GM12891 (cell line): ENCODE data around the gene ESRRB.

Source experiments
- DNase-seq: peaks from one replicate; pipeline ENCODE4 v3.0.0; 2011; ENCODE audit warnings: low spot score; ENCODE audit not compliant: insufficient read length
- FAIRE-seq: peaks from 2 replicates; lab custom pipeline; 2011; peaks lifted over from hg19 to GRCh38; lab: Jason Lieb, UNC
- PAX5 ChIP-seq: IDR thresholded peaks from 2 replicates; pipeline ENCODE4 v1.6.1; 2011; ENCODE audit warnings: low read length, moderate library complexity, mild to moderate bottlenecking; ENCODE audit not compliant: insufficient read depth, severe bottlenecking
- POLR2A ChIP-seq: IDR thresholded peaks from 2 replicates; pipeline ENCODE4 v1.6.1; 2011; ENCODE audit warnings: low read depth, low read length, control low read depth
- POLR2AphosphoS5 ChIP-seq: IDR thresholded peaks from 2 replicates; pipeline ENCODE4 v1.6.1; 2011; ENCODE audit warnings: low read depth, low read length, control low read depth
- POU2F2 ChIP-seq: IDR thresholded peaks from 2 replicates; pipeline ENCODE4 v1.6.1; 2011; ENCODE audit warnings: low read depth, mild to moderate bottlenecking, control low read depth, low read length, moderate library complexity
- SPI1 ChIP-seq: IDR thresholded peaks from 2 replicates; pipeline ENCODE4 v1.6.1; 2011; ENCODE audit warnings: low read depth, low read length, control low read depth
- TAF1 ChIP-seq: IDR thresholded peaks from 2 replicates; pipeline ENCODE4 v1.6.1; 2011; ENCODE audit warnings: low read depth, low read length, control low read depth

ESRRB gene

GRCh38 chr14:76432827-76433752, 57.2 kb downstream of the ESRRB start:
- no peak for TF ChIP-seq POLR2A
- no peak for TF ChIP-seq SPI1
- TF ChIP-seq PAX5: no peak
- no peak for TF ChIP-seq POLR2AphosphoS5
- TF ChIP-seq TAF1: no peak
- no peak for TF ChIP-seq POU2F2
- DNase-seq (no peak), FAIRE-seq (no peak)

- no peak for DNase-seq
- no peak for TF ChIP-seq TAF1
- TF ChIP-seq POLR2AphosphoS5: no peak
- no peak for TF ChIP-seq SPI1
- TF ChIP-seq POLR2A: no peak
- TF ChIP-seq POU2F2: no peak
- TF ChIP-seq PAX5: no peak
- no peak for FAIRE-seq
Observed at GRCh38 chr14:76434220-76434619, 58.3 kb downstream of the ESRRB start.

- FAIRE-seq: no peak
- TF ChIP-seq POLR2AphosphoS5: no peak
- TF ChIP-seq POU2F2: no peak
- TF ChIP-seq SPI1: no peak
- TF ChIP-seq TAF1: no peak
- no peak for TF ChIP-seq POLR2A
- TF ChIP-seq PAX5: no peak
- DNase-seq: no peak
Observed at GRCh38 chr14:76439237-76439775, 63.4 kb downstream of the ESRRB start.

- no peak for FAIRE-seq
- no peak for DNase-seq
- no peak for TF ChIP-seq POU2F2
Observed at GRCh38 chr14:76446486-76446885, 70.5 kb downstream of the ESRRB start.

GRCh38 chr14:76446921-76447320, 71.0 kb downstream of the ESRRB start:
- FAIRE-seq: no peak
- TF ChIP-seq SPI1 (no peak), POLR2A (no peak), TAF1 (no peak), PAX5 (no peak), POU2F2 (no peak), POLR2AphosphoS5 (no peak)
- DNase-seq: no peak

- DNase-seq (no peak), FAIRE-seq (no peak)
- TF ChIP-seq POLR2AphosphoS5 (no peak), POU2F2 (no peak), TAF1 (no peak), PAX5 (no peak), POLR2A (no peak), SPI1 (no peak)
Observed at GRCh38 chr14:76450476-76450875, 74.5 kb downstream of the ESRRB start.

- DNase-seq (peak; percentile 61), FAIRE-seq (peak; percentile 86)
- TF ChIP-seq PAX5: no peak
- TF ChIP-seq POLR2A: no peak
- TF ChIP-seq POU2F2: no peak
- TF ChIP-seq TAF1: no peak
- no peak for TF ChIP-seq POLR2AphosphoS5
- no peak for TF ChIP-seq SPI1
Observed at GRCh38 chr14:76456200-76456599, 80.3 kb downstream of the ESRRB start.

GRCh38 chr14:76456891-76457586, 81.1 kb downstream of the ESRRB start:
- TF ChIP-seq TAF1 (no peak), POLR2A (no peak), POU2F2 (no peak), PAX5 (no peak), SPI1 (no peak), POLR2AphosphoS5 (no peak)
- no peak for FAIRE-seq
- DNase-seq: no peak

- FAIRE-seq (no peak), DNase-seq (no peak)
- no peak for TF ChIP-seq POU2F2
- no peak for TF ChIP-seq SPI1
- no peak for TF ChIP-seq TAF1
Observed at GRCh38 chr14:76457841-76458240, 81.9 kb downstream of the ESRRB start.

GRCh38 chr14:76461886-76462285, 85.9 kb downstream of the ESRRB start:
- no peak for DNase-seq
- FAIRE-seq: no peak
- TF ChIP-seq TAF1 (no peak), POLR2A (no peak), SPI1 (no peak), PAX5 (no peak), POU2F2 (no peak), POLR2AphosphoS5 (no peak)
